ENCODE measurements around the gene ITFG2.
"Not testable (repeated sequence)": the region's sequence is repeated elsewhere in the genome, so short reads cannot be mapped to it uniquely, and the experiment has no call there.

ITFG2 gene

GRCh38 chr12:2832550-2833127 is 20.2 kb downstream of the ITFG2 start:
- DNase-seq, result no peak

GRCh38 chr12:2833327-2833726 is 20.9 kb downstream of the ITFG2 start:
- DNase-seq, result no peak

GRCh38 chr12:2833810-2834209 is 21.3 kb downstream of the ITFG2 start:
- no peak for DNase-seq

- peak; percentile 82 for DNase-seq
These were observed 22.4 kb downstream of the ITFG2 start, which contains the start of gene NRIP2 for GRCh38 chr12:2834581-2835491. Gene NRIP2 (minus strand): TSS chr12:2835035. CDS start chr12:2834983, 52 bp downstream.

- DNase-seq, result no peak
These were observed 23.4 kb downstream of the ITFG2 start for GRCh38 chr12:2835691-2836403.

GRCh38 chr12:2836574-2836973 is 24.1 kb downstream of the ITFG2 start:
- DNase-seq, result no peak

- DNase-seq, result no peak
These were observed 28.7 kb downstream of the ITFG2 start for GRCh38 chr12:2841056-2841650.

GRCh38 chr12:2842948-2843347 is 30.5 kb downstream of the ITFG2 start:
- no peak for DNase-seq

GRCh38 chr12:2844786-2845185 is 32.3 kb downstream of the ITFG2 start:
- DNase-seq, result no peak

- no peak for DNase-seq
These were observed 32.8 kb downstream of the ITFG2 start for GRCh38 chr12:2845280-2845679.

GRCh38 chr12:2851931-2852330 is 39.5 kb downstream of the ITFG2 start:
- no peak for DNase-seq

GRCh38 chr12:2853626-2854025 is 41.2 kb downstream of the ITFG2 start:
- peak; percentile 73 for DNase-seq

- DNase-seq, result no peak
These were observed 42.4 kb downstream of the ITFG2 start for GRCh38 chr12:2854669-2855453.

- no peak for DNase-seq
These were observed 43.1 kb downstream of the ITFG2 start for GRCh38 chr12:2855546-2855945.

- DNase-seq, result no peak
These were observed 43.6 kb downstream of the ITFG2 start for GRCh38 chr12:2856051-2856450.

GRCh38 chr12:2857021-2857431 is 44.6 kb downstream of the ITFG2 start, which contains the start of gene TEX52:
Gene TEX52 (minus strand): TSS chr12:2857039. CDS start chr12:2857026, 13 bp downstream.
- DNase-seq, result peak; percentile 73

GRCh38 chr12:2857576-2857975 is 45.1 kb downstream of the ITFG2 start:
- no peak for DNase-seq

- DNase-seq, result no peak
These were observed 45.9 kb downstream of the ITFG2 start for GRCh38 chr12:2858334-2858733.

- no peak for DNase-seq
These were observed 46.5 kb downstream of the ITFG2 start for GRCh38 chr12:2858944-2859421.

- no peak for DNase-seq
These were observed 47.7 kb downstream of the ITFG2 start for GRCh38 chr12:2860170-2860569.

GRCh38 chr12:2862876-2863275 is 50.4 kb downstream of the ITFG2 start:
- DNase-seq, result no peak

GRCh38 chr12:2863402-2863801 is 50.9 kb downstream of the ITFG2 start:
- not testable (repeated sequence) for DNase-seq
